Left lobe of liver (tissue), 2 donors: ENCODE results near the gene ASB14. TPM values are rescaled to one million over a fixed set of nuclear protein-coding genes. Genes with fewer than 3 reads are reported as not detected.

Experiments used
- ATAC-seq: fragments of 200-7000 bp; cut with Tn5 transposase; one replicate; pipeline ENCODE4 v1.9.1; 2020; ENCODE audit warnings: mild to moderate bottlenecking, moderate library complexity
- DNase-seq: peaks from one replicate; pipeline ENCODE4 v3.0.0-alpha.2; 2020; ENCODE audit warnings: low spot score
- total RNA-seq: library from RNA; stranded (reverse); gene quantifications from one replicate; pipeline ENCODE4 v1.2.1, GENCODE V29; 2021
- donor health status: DM: no; HTN: no; CAD: no; lungs with moderate emphysema.
- donor health status: DM: no; HTN: yes; CAD: no.

ASB14 gene
- total RNA-seq, 1 donor from 2014 or later, result not detected

- ATAC-seq (no peak), DNase-seq (no peak)
These were observed 30.6 kb downstream of the ASB14 start for GRCh38 chr3:57261929-57262328.

GRCh38 chr3:57261119-57261518, 31.4 kb downstream of the ASB14 start:
- DNase-seq (no peak), ATAC-seq (no peak)

- ATAC-seq, result no peak
- no peak for DNase-seq
These were observed 34.8 kb downstream of the ASB14 start for GRCh38 chr3:57257678-57258077.

- DNase-seq (no peak), ATAC-seq (no peak)
These were observed 35.6 kb downstream of the ASB14 start for GRCh38 chr3:57256844-57257243.

GRCh38 chr3:57252404-57252803, 40.1 kb downstream of the ASB14 start:
- no peak for DNase-seq
- no peak for ATAC-seq

GRCh38 chr3:57244946-57245345, 47.5 kb downstream of the ASB14 start:
- ATAC-seq, result no peak
- DNase-seq, result no peak

GRCh38 chr3:57234613-57235575, 57.6 kb downstream of the ASB14 start:
- ATAC-seq (no peak), DNase-seq (no peak)

- DNase-seq (no peak), ATAC-seq (no peak)
These were observed 58.7 kb downstream of the ASB14 start for GRCh38 chr3:57233799-57234198.

GRCh38 chr3:57230006-57230405, 62.5 kb downstream of the ASB14 start:
- no peak for ATAC-seq
- DNase-seq, result no peak

GRCh38 chr3:57227930-57228751, 64.3 kb downstream of the ASB14 start:
- peak; percentile 60 for DNase-seq
- ATAC-seq, result peak; percentile 78

GRCh38 chr3:57227204-57227929, 65.1 kb downstream of the ASB14 start, which contains the start of gene APPL1:
Gene APPL1 (plus strand): TSS chr3:57227729. CDS start chr3:57227884, 155 bp downstream.
- DNase-seq (peak; percentile 97), ATAC-seq (peak; percentile 97)

GRCh38 chr3:57226176-57226575, 66.3 kb downstream of the ASB14 start:
- DNase-seq (no peak), ATAC-seq (no peak)

GRCh38 chr3:57224856-57225255, 67.6 kb downstream of the ASB14 start:
- ATAC-seq (no peak), DNase-seq (no peak)

GRCh38 chr3:57221883-57222282, 70.6 kb downstream of the ASB14 start:
- ATAC-seq (peak; percentile 67), DNase-seq (no peak)

Other genes with a start within 250 kb of the ASB14 start
- gene SPATA12, start 232.0 kb downstream of the ASB14 start, total RNA-seq, result not detected
- gene IL17RD, start 127.3 kb downstream of the ASB14 start, total RNA-seq, result 0.13 TPM
- gene HESX1, start 92.7 kb downstream of the ASB14 start, total RNA-seq, result 0.75 TPM
- 12.2 TPM for gene APPL1, start 65.0 kb downstream of the ASB14 start, total RNA-seq